ENCODE results near the gene S100A2. TPM values are rescaled to one million over a fixed set of nuclear protein-coding genes. Genes with fewer than 3 reads are reported as not detected.

S100A2 gene
- total and polyA plus RNA-seq, 11 donors, result 1.3 to 5.1 (median 2.6) TPM; not detected in 1

DNA sequence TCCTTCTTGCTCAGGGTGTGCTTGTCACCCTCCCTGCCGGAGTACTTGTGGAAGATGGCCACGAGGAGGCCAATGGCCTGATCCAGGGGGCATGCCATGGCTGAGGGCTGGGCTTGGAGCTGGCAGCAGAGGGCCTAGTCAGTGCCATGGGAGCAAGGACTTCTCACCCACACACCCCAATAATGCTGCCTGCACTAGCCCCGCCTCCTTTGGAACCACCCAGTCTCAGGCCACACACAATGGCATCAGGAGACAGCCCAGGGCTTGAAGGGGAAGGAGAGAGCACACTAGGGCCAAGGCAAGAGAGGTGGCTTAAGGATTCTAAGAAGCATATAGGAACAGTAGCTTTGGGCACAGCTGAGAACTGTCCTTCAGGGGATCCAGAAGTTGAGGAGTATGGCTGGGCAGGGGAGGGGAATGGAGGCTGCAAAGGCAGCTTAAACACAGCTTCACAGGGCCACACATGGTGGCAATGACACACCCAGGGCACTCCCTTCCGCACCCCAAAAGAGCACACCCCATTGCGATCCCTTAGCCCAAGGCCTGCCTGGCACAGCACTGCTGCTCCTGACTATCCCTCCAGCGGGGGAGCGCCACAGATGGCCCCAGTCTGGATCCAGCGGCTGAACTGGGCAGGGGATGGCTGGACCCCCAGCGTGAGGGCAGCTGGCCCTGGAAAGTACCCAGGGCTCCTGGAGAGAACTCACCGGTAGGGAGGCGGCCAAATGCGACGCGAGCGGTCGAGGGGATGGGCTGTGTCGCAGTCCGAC, 30.2 kb downstream of the S100A2 start, which contains the start of gene S100A6:
TSS of gene S100A6 (minus strand) at position 750 of the 770 bp plus-strand sequence. CDS start at position 98, 652 bp downstream.
- DNase-seq (peak; percentile 63 to 78 (median 71)), ATAC-seq (peak; percentile 16 to 62 (median 54))
- H3K27ac ChIP-seq, result peak within 1 kb of the TSS; percentile 89 to 100 (median 98)
- 23 to 67% (median 27%) methylated on average over 4 to 18 of the region's 18 CpGs for WGBS, 4 donors
- peaks cover 0 to 67% (median 28%) of the 10 kb centered on the region in 12 donors for H3K4me1 ChIP-seq
- peak within 1 kb of the TSS; percentile 61 to 97 (median 85) for H3K4me3 ChIP-seq
- H3K36me3 ChIP-seq, result peaks cover 0 to 7% (median 0%) of the 10 kb centered on the region in 9 donors
- TF ChIP-seq, protein P1, sequence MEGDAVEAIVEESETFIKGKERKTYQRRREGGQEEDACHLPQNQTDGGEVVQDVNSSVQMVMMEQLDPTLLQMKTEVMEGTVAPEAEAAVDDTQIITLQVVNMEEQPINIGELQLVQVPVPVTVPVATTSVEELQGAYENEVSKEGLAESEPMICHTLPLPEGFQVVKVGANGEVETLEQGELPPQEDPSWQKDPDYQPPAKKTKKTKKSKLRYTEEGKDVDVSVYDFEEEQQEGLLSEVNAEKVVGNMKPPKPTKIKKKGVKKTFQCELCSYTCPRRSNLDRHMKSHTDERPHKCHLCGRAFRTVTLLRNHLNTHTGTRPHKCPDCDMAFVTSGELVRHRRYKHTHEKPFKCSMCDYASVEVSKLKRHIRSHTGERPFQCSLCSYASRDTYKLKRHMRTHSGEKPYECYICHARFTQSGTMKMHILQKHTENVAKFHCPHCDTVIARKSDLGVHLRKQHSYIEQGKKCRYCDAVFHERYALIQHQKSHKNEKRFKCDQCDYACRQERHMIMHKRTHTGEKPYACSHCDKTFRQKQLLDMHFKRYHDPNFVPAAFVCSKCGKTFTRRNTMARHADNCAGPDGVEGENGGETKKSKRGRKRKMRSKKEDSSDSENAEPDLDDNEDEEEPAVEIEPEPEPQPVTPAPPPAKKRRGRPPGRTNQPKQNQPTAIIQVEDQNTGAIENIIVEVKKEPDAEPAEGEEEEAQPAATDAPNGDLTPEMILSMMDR (IDR thresholded peaks at IDR 0.05), result peak in 1 of 12 donors; percentile 6
- TF ChIP-seq POLR2A (IDR thresholded peaks at IDR 0.05), result peak in 1 of 2 donors; percentile 72
- no peaks in the 10 kb centered on the region for H3K9me3 ChIP-seq
- intact Hi-C loops (cut with DNase I), result loop anchor here in 3 of 10 donors (2.0 to 10.0 kb wide), 2 partner anchors 31 to 449 kb away; partner anchors contain the start of gene RAB13 (in 1 of the 3)
- H3K27me3 ChIP-seq, result no peaks in the 10 kb centered on the region

DNA sequence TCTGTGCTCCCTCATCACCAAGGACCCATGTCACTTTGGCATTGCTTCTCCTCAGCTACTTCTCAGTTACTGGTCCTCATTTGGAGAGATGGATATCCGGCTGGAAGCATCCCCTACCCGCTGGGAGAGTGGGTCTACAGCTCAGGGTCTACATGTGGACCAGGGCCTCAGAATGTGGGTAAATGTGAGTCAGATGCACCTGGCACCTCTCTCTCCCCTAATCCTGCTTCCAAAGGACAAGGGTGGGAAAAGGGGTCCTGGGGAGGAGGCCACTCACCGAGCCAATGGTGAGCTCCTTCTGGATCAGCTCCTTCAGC, 30.8 kb downstream of the S100A2 start:
- Histone ChIP-seq H3K4me1 (peaks cover 0 to 62% (median 28%) of the 10 kb centered on the region in 12 donors), H3K9me3 (no peaks in the 10 kb centered on the region), H3K27me3 (no peaks in the 10 kb centered on the region), H3K4me3 (peak overlapping the region; percentile 61 to 97 (median 85)), H3K36me3 (peaks cover 0 to 7% (median 0%) of the 10 kb centered on the region in 9 donors), H3K27ac (peak overlapping the region; percentile 89 to 100 (median 98))
- DNase-seq, result no peak
- intact Hi-C loops (cut with DNase I), result loop anchor here in 5 of 10 donors (2.0 to 10.0 kb wide), 6 partner anchors 32 to 450 kb away; partner anchors contain the start of genes CHTOP (in 1 of the 5), RAB13 (in 1 of the 5), S100A14 (in 1 of the 5) and S100A16 (in 1 of the 5)
- no peak for ATAC-seq
- 84 to 95% (median 87%) methylated on average over 3 of the region's 3 CpGs for WGBS, 4 donors
- TF ChIP-seq, protein P1 (IDR thresholded peaks at IDR 0.05), result no peak

GRCh38 chr1:153534226-153534924, 31.3 kb downstream of the S100A2 start:
- ATAC-seq (no peak), DNase-seq (no peak)
- Histone ChIP-seq H3K27ac (peak overlapping the region in 11 of 12 donors; percentile 89 to 100 (median 98)), H3K27me3 (no peaks in the 10 kb centered on the region), H3K36me3 (peaks cover 0 to 7% (median 0%) of the 10 kb centered on the region in 9 donors), H3K9me3 (no peaks in the 10 kb centered on the region), H3K4me3 (peak overlapping the region; percentile 61 to 97 (median 85)), H3K4me1 (peaks cover 0 to 58% (median 28%) of the 10 kb centered on the region in 12 donors)
- intact Hi-C loops (cut with DNase I), result loop anchor here in 5 of 10 donors (2.0 to 10.0 kb wide), 6 partner anchors 32 to 450 kb away; partner anchors contain the start of genes CHTOP (in 1 of the 5), RAB13 (in 1 of the 5), S100A14 (in 1 of the 5) and S100A16 (in 1 of the 5)
- WGBS, 4 donors, result 82 to 90% (median 87%) methylated on average over 7 of the region's 7 CpGs
- TF ChIP-seq, protein P1 (IDR thresholded peaks at IDR 0.05), result no peak
- no peak for TF ChIP-seq POLR2A (IDR thresholded peaks at IDR 0.05)

Measured in heart left ventricle (tissue), 16 donors.